ENCODE results near the gene TBL3.

Gene TBL3

DNA sequence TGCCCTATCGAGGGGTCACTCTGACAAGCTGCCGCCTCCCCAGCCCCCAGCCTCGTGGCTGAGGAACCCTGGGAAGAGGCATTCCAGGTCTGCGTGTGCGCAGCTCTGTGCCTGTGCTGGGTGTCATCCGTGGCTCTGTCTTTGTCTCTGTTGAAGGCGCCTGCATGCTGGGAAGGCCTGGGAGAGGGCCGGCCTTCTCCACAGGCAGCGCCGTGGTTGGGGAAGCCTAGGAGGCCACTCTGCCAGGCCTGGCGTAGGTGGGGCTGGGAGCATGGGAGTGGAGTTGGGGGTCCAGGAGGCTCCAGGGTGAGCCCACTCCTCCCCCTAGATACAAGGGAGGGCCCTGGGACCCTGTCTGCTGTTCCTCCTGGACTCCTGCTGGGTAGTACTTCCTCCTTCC lies 58.2 kb downstream of the TBL3 start (continued):
- TF ChIP-seq ZNF768 (tag by site-specific recombination; IDR thresholded peaks at IDR 0.05) (0 out of 2 replicates have a peak, but pooled peaks have one; percentile 19), ZNF23 (tag by site-specific recombination; IDR thresholded peaks at IDR 0.05; ENCODE audit: borderline replicate concordance) (no peak), ZNF274 (IDR thresholded peaks at IDR 0.05; ENCODE audit: low read length) (no peak), ZNF274 (tag by site-specific recombination; IDR thresholded peaks at IDR 0.05; ENCODE audit: borderline replicate concordance) (no peak), ZFP41 (tag by site-specific recombination; IDR thresholded peaks at IDR 0.05; ENCODE audit: borderline replicate concordance) (no peak), ZIC2 (tag by site-specific recombination; IDR thresholded peaks at IDR 0.05) (peak; percentile 56), ZNF16 (tag by site-specific recombination; IDR thresholded peaks at IDR 0.05; ENCODE audit: low read depth) (no peak), ZFHX2 (tag by site-specific recombination; conservative IDR thresholded peaks at IDR 0.05) (no peak), ZNF202 (tag by site-specific recombination; IDR thresholded peaks at IDR 0.05; ENCODE audit: borderline replicate concordance) (no peak)
- TF ChIP-seq, protein P1, sequence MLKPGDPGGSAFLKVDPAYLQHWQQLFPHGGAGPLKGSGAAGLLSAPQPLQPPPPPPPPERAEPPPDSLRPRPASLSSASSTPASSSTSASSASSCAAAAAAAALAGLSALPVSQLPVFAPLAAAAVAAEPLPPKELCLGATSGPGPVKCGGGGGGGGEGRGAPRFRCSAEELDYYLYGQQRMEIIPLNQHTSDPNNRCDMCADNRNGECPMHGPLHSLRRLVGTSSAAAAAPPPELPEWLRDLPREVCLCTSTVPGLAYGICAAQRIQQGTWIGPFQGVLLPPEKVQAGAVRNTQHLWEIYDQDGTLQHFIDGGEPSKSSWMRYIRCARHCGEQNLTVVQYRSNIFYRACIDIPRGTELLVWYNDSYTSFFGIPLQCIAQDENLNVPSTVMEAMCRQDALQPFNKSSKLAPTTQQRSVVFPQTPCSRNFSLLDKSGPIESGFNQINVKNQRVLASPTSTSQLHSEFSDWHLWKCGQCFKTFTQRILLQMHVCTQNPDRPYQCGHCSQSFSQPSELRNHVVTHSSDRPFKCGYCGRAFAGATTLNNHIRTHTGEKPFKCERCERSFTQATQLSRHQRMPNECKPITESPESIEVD (tag by site-specific recombination; IDR thresholded peaks at IDR 0.05), result no peak
- TF ChIP-seq, protein P2, sequence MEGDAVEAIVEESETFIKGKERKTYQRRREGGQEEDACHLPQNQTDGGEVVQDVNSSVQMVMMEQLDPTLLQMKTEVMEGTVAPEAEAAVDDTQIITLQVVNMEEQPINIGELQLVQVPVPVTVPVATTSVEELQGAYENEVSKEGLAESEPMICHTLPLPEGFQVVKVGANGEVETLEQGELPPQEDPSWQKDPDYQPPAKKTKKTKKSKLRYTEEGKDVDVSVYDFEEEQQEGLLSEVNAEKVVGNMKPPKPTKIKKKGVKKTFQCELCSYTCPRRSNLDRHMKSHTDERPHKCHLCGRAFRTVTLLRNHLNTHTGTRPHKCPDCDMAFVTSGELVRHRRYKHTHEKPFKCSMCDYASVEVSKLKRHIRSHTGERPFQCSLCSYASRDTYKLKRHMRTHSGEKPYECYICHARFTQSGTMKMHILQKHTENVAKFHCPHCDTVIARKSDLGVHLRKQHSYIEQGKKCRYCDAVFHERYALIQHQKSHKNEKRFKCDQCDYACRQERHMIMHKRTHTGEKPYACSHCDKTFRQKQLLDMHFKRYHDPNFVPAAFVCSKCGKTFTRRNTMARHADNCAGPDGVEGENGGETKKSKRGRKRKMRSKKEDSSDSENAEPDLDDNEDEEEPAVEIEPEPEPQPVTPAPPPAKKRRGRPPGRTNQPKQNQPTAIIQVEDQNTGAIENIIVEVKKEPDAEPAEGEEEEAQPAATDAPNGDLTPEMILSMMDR (tag by site-specific recombination; IDR thresholded peaks at IDR 0.05), result 0 out of 2 replicates have a peak, but pooled peaks have one; percentile 2
- TF ChIP-seq, protein P3, sequence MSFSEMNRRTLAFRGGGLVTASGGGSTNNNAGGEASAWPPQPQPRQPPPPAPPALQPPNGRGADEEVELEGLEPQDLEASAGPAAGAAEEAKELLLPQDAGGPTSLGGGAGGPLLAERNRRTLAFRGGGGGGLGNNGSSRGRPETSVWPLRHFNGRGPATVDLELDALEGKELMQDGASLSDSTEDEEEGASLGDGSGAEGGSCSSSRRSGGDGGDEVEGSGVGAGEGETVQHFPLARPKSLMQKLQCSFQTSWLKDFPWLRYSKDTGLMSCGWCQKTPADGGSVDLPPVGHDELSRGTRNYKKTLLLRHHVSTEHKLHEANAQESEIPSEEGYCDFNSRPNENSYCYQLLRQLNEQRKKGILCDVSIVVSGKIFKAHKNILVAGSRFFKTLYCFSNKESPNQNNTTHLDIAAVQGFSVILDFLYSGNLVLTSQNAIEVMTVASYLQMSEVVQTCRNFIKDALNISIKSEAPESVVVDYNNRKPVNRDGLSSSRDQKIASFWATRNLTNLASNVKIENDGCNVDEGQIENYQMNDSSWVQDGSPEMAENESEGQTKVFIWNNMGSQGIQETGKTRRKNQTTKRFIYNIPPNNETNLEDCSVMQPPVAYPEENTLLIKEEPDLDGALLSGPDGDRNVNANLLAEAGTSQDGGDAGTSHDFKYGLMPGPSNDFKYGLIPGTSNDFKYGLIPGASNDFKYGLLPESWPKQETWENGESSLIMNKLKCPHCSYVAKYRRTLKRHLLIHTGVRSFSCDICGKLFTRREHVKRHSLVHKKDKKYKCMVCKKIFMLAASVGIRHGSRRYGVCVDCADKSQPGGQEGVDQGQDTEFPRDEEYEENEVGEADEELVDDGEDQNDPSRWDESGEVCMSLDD (tag by site-specific recombination; IDR thresholded peaks at IDR 0.05), result no peak

DNA sequence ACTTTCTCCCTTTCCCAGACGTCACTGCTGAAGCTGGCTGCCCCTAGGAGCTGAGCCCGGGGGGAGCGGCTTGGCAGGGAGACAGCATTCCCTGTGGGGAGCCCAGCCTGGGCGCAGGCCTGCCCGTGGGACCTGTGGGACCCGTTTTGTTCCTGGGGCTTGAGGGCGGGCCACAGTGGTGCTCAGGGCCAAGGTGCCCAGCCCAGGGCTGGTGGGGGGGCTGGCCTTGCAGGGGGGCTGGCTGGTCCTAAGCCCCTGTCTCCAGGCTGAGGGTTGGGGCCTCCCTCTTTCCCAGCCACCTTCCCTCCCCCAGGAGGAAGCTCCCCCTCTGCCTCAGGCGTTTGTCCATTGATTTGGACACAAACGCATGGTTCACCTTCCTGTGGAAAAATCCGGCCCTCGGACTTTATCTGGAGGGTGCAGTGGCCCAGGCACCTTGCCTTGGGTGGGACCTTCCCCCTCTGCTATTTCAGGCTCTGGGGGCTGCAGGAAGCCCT lies 59.3 kb downstream of the TBL3 start:
- Histone ChIP-seq H3K4me1 (ENCODE audit: control insufficient read depth, insufficient read depth, low read length) (peaks cover 1% of the 10 kb centered on the region; the same call in 1 of the 2 replicates), H3K36me3 (ENCODE audit: control insufficient read depth in 2 of 2, insufficient read depth in 1 of 2, low read length in 2 of 2) (peaks cover 0 to 4% of the 10 kb centered on the region in 2 experiments; a peak in 1 of 3 replicates), H3K27ac (ENCODE audit: extremely low read depth, low read depth, low read length) (no peak overlapping the region), H3K9me3 (ENCODE audit: control insufficient read depth, insufficient read depth, low read depth, low read length) (no peaks in the 10 kb centered on the region), H3K4me3 (ENCODE audit: low read depth, low read length) (no peak overlapping the region)
- POLR2A ChIA-PET, result no interaction called here
- CTCF ChIA-PET, result no interaction called here
- TF ChIP-seq ZNF138 (tag by site-specific recombination; IDR thresholded peaks at IDR 0.05; ENCODE audit: borderline replicate concordance) (no peak), ZBTB8A (tag by site-specific recombination; IDR thresholded peaks at IDR 0.05) (peak; percentile 43), ZFP3 (tag by site-specific recombination; IDR thresholded peaks at IDR 0.05; ENCODE audit: low read depth) (no peak), ZBTB7A (tag by site-specific recombination; IDR thresholded peaks at IDR 0.05; ENCODE audit: low read depth) (no peak), ZNF501 (tag by site-specific recombination; IDR thresholded peaks at IDR 0.05) (no peak), ZIC2 (tag by site-specific recombination; IDR thresholded peaks at IDR 0.05) (peak; percentile 84), ZNF585B (tag by site-specific recombination; IDR thresholded peaks at IDR 0.05) (no peak), ZNF76 (tag by site-specific recombination; IDR thresholded peaks at IDR 0.05; ENCODE audit: borderline replicate concordance, low read depth) (no peak), ZNF777 (tag by site-specific recombination; IDR thresholded peaks at IDR 0.05; ENCODE audit: borderline replicate concordance) (no peak), ZNF214 (tag by site-specific recombination; IDR thresholded peaks at IDR 0.05; ENCODE audit: borderline replicate concordance) (no peak), ZNF621 (tag by site-specific recombination; IDR thresholded peaks at IDR 0.05) (no peak), ZNF629 (tag by site-specific recombination; IDR thresholded peaks at IDR 0.05) (no peak), ZNF133 (tag by site-specific recombination; IDR thresholded peaks at IDR 0.05) (no peak)
- TF ChIP-seq, protein P4, sequence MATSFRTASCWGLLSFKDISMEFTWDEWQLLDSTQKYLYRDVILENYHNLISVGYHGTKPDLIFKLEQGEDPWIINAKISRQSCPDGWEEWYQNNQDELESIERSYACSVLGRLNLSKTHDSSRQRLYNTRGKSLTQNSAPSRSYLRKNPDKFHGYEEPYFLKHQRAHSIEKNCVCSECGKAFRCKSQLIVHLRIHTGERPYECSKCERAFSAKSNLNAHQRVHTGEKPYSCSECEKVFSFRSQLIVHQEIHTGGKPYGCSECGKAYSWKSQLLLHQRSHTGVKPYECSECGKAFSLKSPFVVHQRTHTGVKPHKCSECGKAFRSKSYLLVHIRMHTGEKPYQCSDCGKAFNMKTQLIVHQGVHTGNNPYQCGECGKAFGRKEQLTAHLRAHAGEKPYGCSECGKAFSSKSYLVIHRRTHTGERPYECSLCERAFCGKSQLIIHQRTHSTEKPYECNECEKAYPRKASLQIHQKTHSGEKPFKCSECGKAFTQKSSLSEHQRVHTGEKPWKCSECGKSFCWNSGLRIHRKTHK (tag by site-specific recombination; IDR thresholded peaks at IDR 0.05), result no peak
- TF ChIP-seq, protein P5, sequence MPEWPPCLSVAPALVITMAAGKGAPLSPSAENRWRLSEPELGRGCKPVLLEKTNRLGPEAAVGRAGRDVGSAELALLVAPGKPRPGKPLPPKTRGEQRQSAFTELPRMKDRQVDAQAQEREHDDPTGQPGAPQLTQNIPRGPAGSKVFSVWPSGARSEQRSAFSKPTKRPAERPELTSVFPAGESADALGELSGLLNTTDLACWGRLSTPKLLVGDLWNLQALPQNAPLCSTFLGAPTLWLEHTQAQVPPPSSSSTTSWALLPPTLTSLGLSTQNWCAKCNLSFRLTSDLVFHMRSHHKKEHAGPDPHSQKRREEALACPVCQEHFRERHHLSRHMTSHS (tag by site-specific recombination; IDR thresholded peaks at IDR 0.05), result no peak
- TF ChIP-seq, protein P6, sequence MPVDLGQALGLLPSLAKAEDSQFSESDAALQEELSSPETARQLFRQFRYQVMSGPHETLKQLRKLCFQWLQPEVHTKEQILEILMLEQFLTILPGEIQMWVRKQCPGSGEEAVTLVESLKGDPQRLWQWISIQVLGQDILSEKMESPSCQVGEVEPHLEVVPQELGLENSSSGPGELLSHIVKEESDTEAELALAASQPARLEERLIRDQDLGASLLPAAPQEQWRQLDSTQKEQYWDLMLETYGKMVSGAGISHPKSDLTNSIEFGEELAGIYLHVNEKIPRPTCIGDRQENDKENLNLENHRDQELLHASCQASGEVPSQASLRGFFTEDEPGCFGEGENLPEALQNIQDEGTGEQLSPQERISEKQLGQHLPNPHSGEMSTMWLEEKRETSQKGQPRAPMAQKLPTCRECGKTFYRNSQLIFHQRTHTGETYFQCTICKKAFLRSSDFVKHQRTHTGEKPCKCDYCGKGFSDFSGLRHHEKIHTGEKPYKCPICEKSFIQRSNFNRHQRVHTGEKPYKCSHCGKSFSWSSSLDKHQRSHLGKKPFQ (tag by site-specific recombination; IDR thresholded peaks at IDR 0.05), result no peak

Data from HEK293 (cell line).